Stimulated activated effector memory CD8-positive, alpha-beta T cell treated with anti-CD3 and anti-CD28 coated beads, Interleukin-12 subunit alpha, Interleukin-12 subunit beta, amount 100 ng/mL, for 72 hours (primary cell): ENCODE results near the gene GCA.

ENCODE experiments used
- ATAC-seq: fragments of 150-1000 bp; cut with Tn5 transposase; 2 replicates; pipeline ENCODE4 v1.10.0; 2021
- DNase-seq, 2 donors: peaks; one replicate each; pipeline ENCODE4 v3.0.0; 2021 to 2022; ENCODE audit warnings: low spot score in 2 of 2
- H3K27ac Mint-ChIP-seq: one replicate; pipeline ENCODE4 v1.8.0; 2022; ENCODE audit warnings: mild to moderate bottlenecking, mixed read lengths
- H3K36me3 Mint-ChIP-seq: one replicate; pipeline ENCODE4 v1.8.0; 2022; ENCODE audit warnings: mild to moderate bottlenecking, mixed read lengths
- H3K4me1 Mint-ChIP-seq: one replicate; pipeline ENCODE4 v1.8.0; 2022; ENCODE audit warnings: mixed read lengths
- H3K4me3 Mint-ChIP-seq: one replicate; pipeline ENCODE4 v1.8.0; 2022; ENCODE audit warnings: mild to moderate bottlenecking, mixed read lengths
- H3K9me3 Mint-ChIP-seq: one replicate; pipeline ENCODE4 v1.8.0; 2022; ENCODE audit warnings: mixed read lengths

The GCA gene

GRCh38 chr2:162368494-162368893 is 24.6 kb downstream of the GCA start:
- ATAC-seq (no peak), DNase-seq (no peak)
- Mint-ChIP-seq H3K4me3 (no peak overlapping the region), H3K36me3 (no peaks in the 10 kb centered on the region), H3K9me3 (no peaks in the 10 kb centered on the region), H3K27ac (no peak overlapping the region), H3K4me1 (no peaks in the 10 kb centered on the region)

- no peaks in the 10 kb centered on the region for H3K36me3 Mint-ChIP-seq
- ATAC-seq (no peak), DNase-seq (no peak)
- H3K4me1 Mint-ChIP-seq = no peaks in the 10 kb centered on the region
- no peaks in the 10 kb centered on the region for H3K9me3 Mint-ChIP-seq
- H3K4me3 Mint-ChIP-seq = no peak overlapping the region
- H3K27ac Mint-ChIP-seq = no peak overlapping the region
These were observed 25.6 kb downstream of the GCA start for GRCh38 chr2:162369551-162369950.

- DNase-seq = no peak
- H3K36me3 Mint-ChIP-seq = no peaks in the 10 kb centered on the region
- H3K9me3 Mint-ChIP-seq = no peaks in the 10 kb centered on the region
- H3K4me3 Mint-ChIP-seq = no peak overlapping the region
- no peak overlapping the region for H3K27ac Mint-ChIP-seq
- H3K4me1 Mint-ChIP-seq = no peaks in the 10 kb centered on the region
- ATAC-seq = no peak
These were observed 27.0 kb downstream of the GCA start for GRCh38 chr2:162370931-162371330.

- Mint-ChIP-seq H3K4me1 (no peaks in the 10 kb centered on the region), H3K27ac (no peak overlapping the region), H3K36me3 (no peaks in the 10 kb centered on the region), H3K9me3 (no peaks in the 10 kb centered on the region), H3K4me3 (no peak overlapping the region)
- DNase-seq (no peak), ATAC-seq (no peak)
These were observed 28.9 kb downstream of the GCA start for GRCh38 chr2:162372818-162373217.

- peak; percentile 16 for ATAC-seq
- no peak overlapping the region for H3K4me3 Mint-ChIP-seq
- no peak for DNase-seq
- H3K4me1 Mint-ChIP-seq = no peaks in the 10 kb centered on the region
- no peaks in the 10 kb centered on the region for H3K36me3 Mint-ChIP-seq
- H3K9me3 Mint-ChIP-seq = no peaks in the 10 kb centered on the region
- no peak overlapping the region for H3K27ac Mint-ChIP-seq
These were observed 36.0 kb downstream of the GCA start for GRCh38 chr2:162379719-162380580.

- ATAC-seq = no peak
- no peaks in the 10 kb centered on the region for H3K4me1 Mint-ChIP-seq
- H3K27ac Mint-ChIP-seq = no peak overlapping the region
- no peaks in the 10 kb centered on the region for H3K9me3 Mint-ChIP-seq
- DNase-seq = no peak
- H3K36me3 Mint-ChIP-seq = no peaks in the 10 kb centered on the region
- H3K4me3 Mint-ChIP-seq = no peak overlapping the region
These were observed 37.9 kb downstream of the GCA start for GRCh38 chr2:162381851-162382250.

GRCh38 chr2:162382278-162382677 is 38.3 kb downstream of the GCA start:
- H3K4me1 Mint-ChIP-seq = no peaks in the 10 kb centered on the region
- H3K9me3 Mint-ChIP-seq = no peaks in the 10 kb centered on the region
- no peaks in the 10 kb centered on the region for H3K36me3 Mint-ChIP-seq
- H3K4me3 Mint-ChIP-seq = no peak overlapping the region
- no peak overlapping the region for H3K27ac Mint-ChIP-seq
- ATAC-seq (no peak), DNase-seq (no peak)

GRCh38 chr2:162385536-162385935 is 41.6 kb downstream of the GCA start:
- no peaks in the 10 kb centered on the region for H3K4me1 Mint-ChIP-seq
- H3K36me3 Mint-ChIP-seq = no peaks in the 10 kb centered on the region
- H3K4me3 Mint-ChIP-seq = no peak overlapping the region
- ATAC-seq (no peak), DNase-seq (no peak)
- no peak overlapping the region for H3K27ac Mint-ChIP-seq
- no peaks in the 10 kb centered on the region for H3K9me3 Mint-ChIP-seq

- DNase-seq (no peak), ATAC-seq (no peak)
- H3K4me3 Mint-ChIP-seq = no peak overlapping the region
- no peaks in the 10 kb centered on the region for H3K4me1 Mint-ChIP-seq
- H3K27ac Mint-ChIP-seq = no peak overlapping the region
- no peaks in the 10 kb centered on the region for H3K9me3 Mint-ChIP-seq
- H3K36me3 Mint-ChIP-seq = no peaks in the 10 kb centered on the region
These were observed 46.9 kb downstream of the GCA start for GRCh38 chr2:162390801-162391200.

- no peak overlapping the region for H3K4me3 Mint-ChIP-seq
- no peaks in the 10 kb centered on the region for H3K9me3 Mint-ChIP-seq
- DNase-seq (no peak), ATAC-seq (no peak)
- H3K27ac Mint-ChIP-seq = no peak overlapping the region
- no peaks in the 10 kb centered on the region for H3K36me3 Mint-ChIP-seq
- no peaks in the 10 kb centered on the region for H3K4me1 Mint-ChIP-seq
These were observed 56.4 kb downstream of the GCA start for GRCh38 chr2:162400336-162400735.

- DNase-seq (no peak), ATAC-seq (no peak)
- no peaks in the 10 kb centered on the region for H3K4me1 Mint-ChIP-seq
- no peaks in the 10 kb centered on the region for H3K36me3 Mint-ChIP-seq
- no peaks in the 10 kb centered on the region for H3K9me3 Mint-ChIP-seq
- H3K4me3 Mint-ChIP-seq = no peak overlapping the region
- H3K27ac Mint-ChIP-seq = no peak overlapping the region
These were observed 57.9 kb downstream of the GCA start for GRCh38 chr2:162401871-162402270.

GRCh38 chr2:162403884-162404283 is 60.0 kb downstream of the GCA start:
- Mint-ChIP-seq H3K27ac (no peak overlapping the region), H3K36me3 (no peaks in the 10 kb centered on the region), H3K9me3 (no peaks in the 10 kb centered on the region), H3K4me3 (no peak overlapping the region), H3K4me1 (no peaks in the 10 kb centered on the region)
- no peak for ATAC-seq
- no peak for DNase-seq
